Epithelial cell of umbilical artery (primary cell): Measurements from ENCODE around the gene BCCIP. TPM values are rescaled to one million over a fixed set of nuclear protein-coding genes. Genes with fewer than 3 reads are reported as not detected.

Experiments used
- total RNA-seq: library from RNA; depleted of rRNA; stranded (reverse); fragments of >200 nt; gene quantifications from 2 replicates; pipeline ENCODE4 v1.2.3, GENCODE V29; 2014

The BCCIP gene
- total RNA-seq = 69.5 and 98.6 TPM in 2 replicates

DNA sequence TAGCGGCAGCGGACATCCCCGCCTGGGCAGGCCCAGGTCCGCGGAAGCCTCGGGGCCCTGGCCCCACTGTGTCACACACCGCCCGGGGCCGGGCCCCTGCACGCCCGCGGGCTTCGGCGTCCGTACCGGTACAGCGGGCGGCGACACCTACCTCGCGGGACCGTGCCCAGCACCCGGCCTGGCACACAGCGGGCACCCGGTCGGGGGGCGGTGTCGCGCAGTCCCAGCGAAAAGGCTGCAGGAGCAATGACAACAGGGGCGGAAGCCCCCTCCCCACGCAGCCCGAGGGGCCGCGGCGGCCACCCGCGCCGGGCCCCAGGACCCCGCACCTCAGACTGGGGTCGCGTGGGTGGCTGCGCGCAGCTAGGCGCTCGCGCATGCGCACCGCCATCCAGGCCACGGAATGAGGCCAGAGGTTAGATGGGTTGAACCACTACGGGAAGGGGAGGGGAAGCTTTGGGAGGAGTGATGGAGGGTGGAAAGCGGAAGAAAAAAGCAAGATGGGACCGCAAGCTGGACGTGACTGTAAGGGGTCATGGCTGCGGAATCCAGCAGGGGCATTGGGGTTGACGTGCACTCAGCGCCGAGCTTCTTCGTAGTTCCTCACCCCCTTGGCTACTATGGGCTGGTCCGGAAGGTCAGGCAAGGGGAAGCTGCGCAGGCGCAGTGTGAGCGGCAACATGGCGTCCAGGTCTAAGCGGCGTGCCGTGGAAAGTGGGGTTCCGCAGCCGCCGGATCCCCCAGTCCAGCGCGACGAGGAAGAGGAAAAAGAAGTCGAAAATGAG, at the start of gene BCCIP, which contains the start of gene UROS:
Gene BCCIP, plus strand, starts transcription at position 669 of the 785 bp plus-strand sequence. Its CDS starts 12 bp downstream, at position 681.
Gene UROS, minus strand, starts transcription at position 381 of the 785 bp plus-strand sequence. CDS start 6,759 bp downstream, outside the sequence.

DNA sequence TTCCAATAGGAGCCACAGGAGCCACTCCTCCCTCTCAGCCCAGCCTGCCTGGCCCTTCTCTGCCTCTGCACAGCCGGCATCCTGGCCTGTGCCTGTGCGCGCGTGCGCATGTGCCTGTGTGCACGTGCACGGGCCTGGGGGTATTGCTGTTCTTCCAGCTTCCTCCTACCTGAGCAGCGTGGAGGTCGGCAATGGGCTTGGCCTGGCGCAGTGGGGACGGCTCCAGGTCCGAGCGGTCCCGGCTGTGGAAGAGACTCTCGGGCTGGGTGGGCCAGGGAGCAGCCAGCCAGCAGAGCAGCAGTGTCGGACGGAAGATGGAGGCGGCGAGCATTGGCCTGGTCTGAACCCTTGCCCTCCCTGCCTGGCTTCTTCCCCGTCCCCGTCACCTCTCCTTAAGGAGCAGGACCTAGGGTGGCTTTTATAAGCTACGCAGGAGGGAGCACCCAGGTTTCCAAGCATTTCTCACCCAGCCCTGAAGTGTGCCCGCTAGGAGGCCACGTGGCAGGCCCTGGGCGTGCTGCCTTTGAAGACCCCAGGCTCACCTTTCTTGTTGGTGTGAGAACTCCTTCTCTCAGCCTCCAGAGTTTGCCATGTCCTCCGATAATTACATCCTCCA, 47.7 kb upstream of the BCCIP start, which contains the start of gene MMP21:
Gene MMP21, minus strand, starts transcription at position 331 of the 616 bp plus-strand sequence. Its CDS starts 0 bp downstream, at position 331.

GRCh38 chr10:125881192-125881591, 57.8 kb downstream of the BCCIP start, which contains the start of gene DHX32:
DHX32 (minus strand) TSS chr10:125881292; CDS start chr10:125880824, 468 bp downstream.

Other genes starting within 250 kb of the BCCIP start
- not detected in 2 replicates for gene TEX36, start 140.4 kb upstream of the BCCIP start, total RNA-seq
- 13.6 and 21.7 TPM in 2 replicates for gene EDRF1, start 103.8 kb upstream of the BCCIP start, total RNA-seq
- gene MMP21, start 47.7 kb upstream of the BCCIP start, total RNA-seq = under 0.01 TPM in 1 of 2 replicates, not detected in the other
- gene UROS, start 288 bp upstream of the BCCIP start, total RNA-seq = 56.2 and 56.8 TPM in 2 replicates
- gene DHX32, start 57.7 kb downstream of the BCCIP start, total RNA-seq = 43.9 and 44.1 TPM in 2 replicates
- gene FANK1, start 73.0 kb downstream of the BCCIP start, total RNA-seq = 1.1 and 1.6 TPM in 2 replicates